ENCODE measurements around the gene NUDT8. TPM values are rescaled to one million over a fixed set of nuclear protein-coding genes. Genes with fewer than 3 reads are reported as not detected.
A peak's percentile ranks its signal among the peaks of the same experiment; 100 is the strongest.

NUDT8 gene
- total and polyA plus RNA-seq, 4 donors = 4.1 to 9.5 (median 5.7) TPM

DNA sequence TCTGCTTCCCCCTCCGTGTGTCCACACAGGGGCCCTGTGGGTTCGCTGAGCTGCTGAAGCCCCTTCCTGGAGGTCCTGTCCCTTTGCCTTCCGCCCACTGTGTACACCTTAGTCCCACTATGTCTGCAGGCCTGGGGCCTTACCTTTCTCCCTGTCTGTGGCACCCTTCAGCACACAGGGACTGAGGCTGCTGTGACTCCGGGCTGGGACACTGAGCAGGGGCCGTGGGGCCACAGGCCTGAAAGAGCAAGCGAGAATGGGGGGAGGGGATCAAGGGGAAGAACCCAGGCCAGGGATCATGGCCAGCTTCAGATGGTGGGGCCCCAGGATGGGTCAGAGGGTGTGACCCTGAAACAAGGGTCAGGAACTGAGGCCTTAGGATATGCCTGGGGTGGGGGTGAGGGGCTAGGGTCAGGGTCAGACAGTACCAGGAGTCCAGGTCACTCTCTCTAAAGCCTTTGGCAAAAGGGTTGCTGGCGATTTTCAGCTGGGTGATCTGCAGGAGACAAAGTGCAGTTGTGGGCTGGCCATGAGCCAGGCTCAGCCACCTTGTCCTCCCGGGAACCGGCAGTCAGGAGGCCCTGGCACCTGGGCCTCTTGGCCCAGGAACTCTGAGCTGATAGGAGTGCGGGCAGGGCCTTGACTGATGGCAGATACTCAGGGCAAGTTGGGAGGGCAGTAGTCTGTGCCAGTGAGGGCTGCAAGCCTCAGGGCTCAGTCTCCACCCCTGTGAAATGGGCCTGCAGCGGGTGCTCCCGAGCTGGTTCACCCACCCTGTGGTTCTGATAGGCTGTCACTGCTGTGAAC, 2.6 kb upstream of the NUDT8 start:
- DNase-seq = peak in 1 of 2 donors; percentile 74
- WGBS, 2 donors = 88% methylated on average over 12 of the region's 12 CpGs

GRCh38 chr11:67631853-67632174, 2.1 kb upstream of the NUDT8 start:
- 96 to 100% methylated on average over 1 to 2 of the region's 2 CpGs for WGBS, 2 donors

More for the DNA sequence above, 2.6 kb upstream of the NUDT8 start:
- intact Hi-C loops (cut with DNase I) = no loop called here
- Histone ChIP-seq H3K9me3 (ENCODE audit: control insufficient read depth, low read length) (no peaks in the 10 kb centered on the region), H3K27me3 (ENCODE audit: control insufficient read depth in 1 of 2, insufficient read depth in 2 of 2, low read length in 1 of 2) (no peaks in the 10 kb centered on the region), H3K36me3 (ENCODE audit: control insufficient read depth in 1 of 2, insufficient read depth in 2 of 2, low read length in 1 of 2) (no peaks in the 10 kb centered on the region), H3K27ac (ENCODE audit: low read depth in 1 of 2, low read length in 2 of 2) (no peak overlapping the region), H3K4me3 (ENCODE audit: low read length in 2 of 2) (no peak overlapping the region), H3K4me1 (ENCODE audit: control insufficient read depth in 1 of 2, insufficient read depth in 2 of 2, low read length in 2 of 2) (no peaks in the 10 kb centered on the region)
- no peak for ATAC-seq (ENCODE audit: low FRiP score)

DNA sequence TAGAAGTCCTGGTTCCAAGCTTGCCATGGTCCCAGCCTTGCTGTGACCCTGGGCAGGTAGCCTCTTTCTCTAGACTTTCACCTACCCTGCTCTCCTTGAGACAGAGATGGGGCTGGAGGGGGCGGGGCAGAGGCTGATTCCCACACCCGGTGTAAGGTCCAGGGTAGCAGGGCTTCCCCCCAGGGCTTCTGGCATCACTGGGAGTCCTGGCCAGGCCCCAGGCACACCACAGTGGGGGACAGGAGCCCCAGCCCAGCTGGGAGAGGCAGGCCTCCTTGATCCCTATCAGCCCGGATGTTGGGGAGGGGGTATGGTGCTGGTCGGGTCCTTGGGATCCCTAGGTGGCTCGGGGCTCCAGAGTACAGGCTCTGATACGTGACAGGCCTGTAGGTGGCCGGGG, 1.7 kb upstream of the NUDT8 start:
- DNase-seq = peak; percentile 50 to 69
- Histone ChIP-seq H3K4me1 (ENCODE audit: control insufficient read depth in 1 of 2, insufficient read depth in 2 of 2, low read length in 2 of 2) (no peaks in the 10 kb centered on the region), H3K36me3 (ENCODE audit: control insufficient read depth in 1 of 2, insufficient read depth in 2 of 2, low read length in 1 of 2) (no peaks in the 10 kb centered on the region), H3K4me3 (ENCODE audit: low read length in 2 of 2) (no peak overlapping the region), H3K27me3 (ENCODE audit: control insufficient read depth in 1 of 2, insufficient read depth in 2 of 2, low read length in 1 of 2) (no peaks in the 10 kb centered on the region), H3K9me3 (ENCODE audit: control insufficient read depth, low read length) (no peaks in the 10 kb centered on the region), H3K27ac (ENCODE audit: low read depth in 1 of 2, low read length in 2 of 2) (no peak overlapping the region)
- no peak for ATAC-seq (ENCODE audit: low FRiP score)
- WGBS, 2 donors = 80 to 82% methylated on average over 7 of the region's 7 CpGs
- intact Hi-C loops (cut with DNase I) = loop anchor here in 1 of 2 donors (2.0 kb wide), 1 partner anchor 27 kb away; no protein-coding TSS in a partner anchor

More at GRCh38 chr11:67631853-67632174, 2.1 kb upstream of the NUDT8 start:
- intact Hi-C loops (cut with DNase I) = loop anchor here in 1 of 2 donors (2.0 kb wide), 1 partner anchor 27 kb away; no protein-coding TSS in a partner anchor
- Histone ChIP-seq H3K4me3 (ENCODE audit: low read length in 2 of 2) (no peak overlapping the region), H3K36me3 (ENCODE audit: control insufficient read depth in 1 of 2, insufficient read depth in 2 of 2, low read length in 1 of 2) (no peaks in the 10 kb centered on the region), H3K4me1 (ENCODE audit: control insufficient read depth in 1 of 2, insufficient read depth in 2 of 2, low read length in 2 of 2) (no peaks in the 10 kb centered on the region), H3K27me3 (ENCODE audit: control insufficient read depth in 1 of 2, insufficient read depth in 2 of 2, low read length in 1 of 2) (no peaks in the 10 kb centered on the region), H3K9me3 (ENCODE audit: control insufficient read depth, low read length) (no peaks in the 10 kb centered on the region), H3K27ac (ENCODE audit: low read depth in 1 of 2, low read length in 2 of 2) (no peak overlapping the region)
- ATAC-seq (ENCODE audit: low FRiP score) (no peak), DNase-seq (no peak)

- 58 to 61% methylated on average over 16 of the region's 16 CpGs for WGBS, 2 donors
- Histone ChIP-seq H3K4me1 (ENCODE audit: control insufficient read depth in 1 of 2, insufficient read depth in 2 of 2, low read length in 2 of 2) (no peaks in the 10 kb centered on the region), H3K27me3 (ENCODE audit: control insufficient read depth in 1 of 2, insufficient read depth in 2 of 2, low read length in 1 of 2) (no peaks in the 10 kb centered on the region), H3K27ac (ENCODE audit: low read depth in 1 of 2, low read length in 2 of 2) (peak overlapping the region in 1 of 2 donors; percentile 35), H3K9me3 (ENCODE audit: control insufficient read depth, low read length) (no peaks in the 10 kb centered on the region), H3K4me3 (ENCODE audit: low read length in 2 of 2) (peak overlapping the region in 1 of 2 donors; percentile 29), H3K36me3 (ENCODE audit: control insufficient read depth in 1 of 2, insufficient read depth in 2 of 2, low read length in 1 of 2) (no peaks in the 10 kb centered on the region)
- DNase-seq (peak in 1 of 2 donors; percentile 77), ATAC-seq (ENCODE audit: low FRiP score) (no peak)
- intact Hi-C loops (cut with DNase I) = loop anchor here in 1 of 2 donors (2.0 kb wide), 1 partner anchor 28 kb away; no protein-coding TSS in a partner anchor
These were observed 1.2 kb upstream of the NUDT8 start for GRCh38 chr11:67630943-67631331.

DNA sequence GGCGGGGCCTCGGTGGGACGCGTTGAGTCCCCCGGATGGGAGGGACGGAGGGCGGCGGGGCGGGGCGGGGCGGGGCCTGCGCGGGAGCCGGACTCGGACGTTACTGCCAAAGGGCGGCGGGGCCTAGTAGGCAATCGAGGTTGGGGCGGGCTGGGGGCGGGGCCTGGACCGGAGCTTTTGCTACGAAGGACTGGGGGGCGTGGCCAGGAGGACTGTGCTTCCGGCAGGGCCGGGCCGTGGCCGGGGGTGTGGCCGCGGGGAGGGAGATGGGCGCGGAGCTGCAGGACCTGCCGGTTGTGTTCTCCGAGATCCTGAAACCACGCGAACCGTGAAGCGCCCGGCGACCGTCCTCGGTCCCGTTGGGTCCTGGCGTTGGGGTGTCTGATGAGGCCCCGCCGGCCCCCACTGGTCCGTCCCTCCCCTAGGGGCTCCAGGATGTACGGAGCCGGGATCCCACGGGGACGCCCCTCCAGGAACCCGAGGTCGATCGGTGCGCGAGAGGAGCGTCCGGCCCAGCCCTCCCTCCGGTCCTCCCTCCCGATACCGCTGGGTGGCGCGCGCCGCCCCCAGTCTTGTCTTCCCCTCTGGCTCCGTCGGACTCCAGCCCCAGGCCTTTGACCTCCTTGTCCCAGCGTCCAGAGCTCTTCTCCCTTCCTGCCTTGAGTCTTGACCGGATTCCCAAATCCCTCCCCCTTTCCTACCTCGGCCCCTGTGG, 648 bp upstream of the NUDT8 start:
- no peaks in the 10 kb centered on the region for H3K36me3 ChIP-seq (ENCODE audit: control insufficient read depth in 1 of 2, insufficient read depth in 2 of 2, low read length in 1 of 2)
- 0 to 1% methylated on average over 53 to 70 of the region's 70 CpGs for WGBS, 2 donors
- no peaks in the 10 kb centered on the region for H3K9me3 ChIP-seq (ENCODE audit: control insufficient read depth, low read length)
- no peaks in the 10 kb centered on the region for H3K27me3 ChIP-seq (ENCODE audit: control insufficient read depth in 1 of 2, insufficient read depth in 2 of 2, low read length in 1 of 2)
- H3K4me3 ChIP-seq (ENCODE audit: low read length in 2 of 2) = peak overlapping the region; percentile 29 to 51
- no peaks in the 10 kb centered on the region for H3K4me1 ChIP-seq (ENCODE audit: control insufficient read depth in 1 of 2, insufficient read depth in 2 of 2, low read length in 2 of 2)
- peak; percentile 95 for ATAC-seq (ENCODE audit: low FRiP score)
- H3K27ac ChIP-seq (ENCODE audit: low read depth in 1 of 2, low read length in 2 of 2) = peak overlapping the region in 1 of 2 donors; percentile 35
- intact Hi-C loops (cut with DNase I) = loop anchor here in 1 of 2 donors (2.0 kb wide), 1 partner anchor 28 kb away; no protein-coding TSS in a partner anchor
- peak; percentile 99 to 100 for DNase-seq

DNA sequence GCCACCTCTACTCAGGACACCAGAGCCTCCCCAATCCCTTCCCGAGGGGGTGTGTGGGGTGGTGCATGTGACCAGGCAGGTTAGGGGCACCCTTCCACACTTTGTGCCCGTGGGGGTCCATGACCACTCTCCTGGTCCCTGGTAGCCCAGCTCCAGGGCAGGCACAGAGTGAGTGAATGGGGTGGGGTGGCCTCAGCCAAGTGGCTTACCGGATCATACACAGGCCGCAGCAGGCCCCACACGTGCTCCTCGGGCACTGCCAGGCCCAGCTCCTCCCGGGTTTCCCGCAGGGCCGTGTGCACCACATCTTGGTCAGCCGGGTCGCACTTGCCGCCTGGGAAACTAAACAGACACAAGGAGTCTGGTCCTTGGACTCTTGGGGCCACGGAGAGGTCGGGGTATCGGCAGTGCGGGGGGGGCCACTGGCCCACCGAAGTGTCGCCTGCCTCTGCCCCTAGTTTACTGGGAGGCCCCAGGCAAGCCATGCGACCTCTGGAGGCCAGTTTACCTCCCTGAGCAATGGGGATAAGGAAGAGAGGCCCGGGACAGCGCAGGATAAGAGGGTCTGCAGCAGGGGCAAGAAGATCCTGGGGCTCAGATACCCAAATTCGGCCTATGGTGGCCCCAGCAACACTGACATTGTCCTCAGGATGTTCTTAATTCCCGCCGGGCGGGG, 889 bp downstream of the NUDT8 start:
- H3K27ac ChIP-seq (ENCODE audit: low read depth in 1 of 2, low read length in 2 of 2) = no peak overlapping the region
- no peak overlapping the region for H3K4me3 ChIP-seq (ENCODE audit: low read length in 2 of 2)
- intact Hi-C loops (cut with DNase I) = loop anchor here in 1 of 2 donors (1.0 kb wide), 1 partner anchor 29 kb away; no protein-coding TSS in a partner anchor
- ATAC-seq (ENCODE audit: low FRiP score) (no peak), DNase-seq (peak in 1 of 2 donors; percentile 74)
- H3K9me3 ChIP-seq (ENCODE audit: control insufficient read depth, low read length) = no peaks in the 10 kb centered on the region
- no peaks in the 10 kb centered on the region for H3K4me1 ChIP-seq (ENCODE audit: control insufficient read depth in 1 of 2, insufficient read depth in 2 of 2, low read length in 2 of 2)
- 44 to 51% methylated on average over 22 to 25 of the region's 25 CpGs for WGBS, 2 donors
- H3K36me3 ChIP-seq (ENCODE audit: control insufficient read depth in 1 of 2, insufficient read depth in 2 of 2, low read length in 1 of 2) = no peaks in the 10 kb centered on the region
- no peaks in the 10 kb centered on the region for H3K27me3 ChIP-seq (ENCODE audit: control insufficient read depth in 1 of 2, insufficient read depth in 2 of 2, low read length in 1 of 2)

DNA sequence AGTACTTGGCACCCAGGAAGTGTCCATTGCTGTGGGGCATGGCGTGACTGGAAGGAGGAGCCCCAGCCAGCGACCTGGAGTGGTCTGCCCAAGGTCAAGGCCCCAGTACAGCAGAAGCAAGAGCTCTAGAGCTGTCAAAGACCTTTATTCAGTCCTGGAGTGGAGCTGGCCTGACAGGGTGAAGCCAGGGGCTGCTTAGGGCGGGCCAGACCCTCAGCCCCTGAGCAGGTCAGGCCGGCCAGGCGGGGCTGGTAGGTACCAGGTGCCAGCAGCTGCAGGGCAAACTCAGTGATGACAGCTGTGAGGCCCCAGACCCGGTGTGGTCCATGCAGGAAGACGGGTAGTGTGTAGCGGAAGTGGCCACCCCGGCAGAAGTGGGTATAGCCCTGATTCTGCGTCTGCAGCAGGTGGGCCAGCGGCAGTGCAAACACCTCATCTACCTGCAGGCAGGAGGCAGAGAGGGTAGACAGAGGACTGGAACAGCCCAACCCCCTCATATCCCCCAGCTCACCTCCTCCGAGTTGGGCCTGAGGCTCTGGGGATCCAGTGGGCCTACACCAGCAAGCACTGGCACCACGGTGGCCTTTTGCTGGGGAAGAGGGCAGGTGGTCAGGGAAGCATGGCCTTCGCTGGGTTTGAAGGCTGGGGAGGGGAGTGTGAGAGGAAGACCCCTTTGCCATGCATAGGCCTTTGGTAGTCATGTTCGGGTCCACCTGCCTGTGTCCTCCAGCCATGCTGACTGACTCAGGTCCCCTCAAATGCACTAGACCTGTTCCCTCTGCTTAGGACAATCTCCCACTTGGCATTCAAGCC, 1.7 kb downstream of the NUDT8 start:
- Histone ChIP-seq H3K4me1 (ENCODE audit: control insufficient read depth in 1 of 2, insufficient read depth in 2 of 2, low read length in 2 of 2) (no peaks in the 10 kb centered on the region), H3K27me3 (ENCODE audit: control insufficient read depth in 1 of 2, insufficient read depth in 2 of 2, low read length in 1 of 2) (no peaks in the 10 kb centered on the region), H3K27ac (ENCODE audit: low read depth in 1 of 2, low read length in 2 of 2) (no peak overlapping the region), H3K9me3 (ENCODE audit: control insufficient read depth, low read length) (no peaks in the 10 kb centered on the region), H3K4me3 (ENCODE audit: low read length in 2 of 2) (no peak overlapping the region), H3K36me3 (ENCODE audit: control insufficient read depth in 1 of 2, insufficient read depth in 2 of 2, low read length in 1 of 2) (no peaks in the 10 kb centered on the region)
- ATAC-seq (ENCODE audit: low FRiP score) = no peak
- WGBS, 2 donors = 91 to 92% methylated on average over 15 of the region's 15 CpGs
- peak in 1 of 2 donors; percentile 70 for DNase-seq
- intact Hi-C loops (cut with DNase I) = no loop called here

DNA sequence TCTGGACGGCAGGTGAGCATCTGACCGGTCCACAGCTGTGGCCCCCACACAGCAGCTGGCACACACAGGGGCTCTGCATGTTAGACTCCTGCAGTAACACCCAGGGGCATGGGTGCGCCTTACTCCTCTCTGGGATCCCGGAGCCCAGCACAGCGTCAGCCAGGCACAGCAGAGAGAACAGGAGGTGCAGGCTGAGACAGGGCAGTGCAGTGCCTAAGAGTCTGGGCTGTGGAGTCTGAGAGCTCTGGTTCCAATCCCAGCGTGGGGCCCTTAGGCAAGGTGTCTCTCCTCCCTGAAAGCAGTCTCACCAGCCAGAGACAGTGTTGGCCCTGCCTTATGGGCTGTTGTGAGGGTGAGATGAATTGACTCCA, 2.3 kb downstream of the NUDT8 start:
- DNase-seq = peak in 1 of 2 donors; percentile 65
- no peak overlapping the region for H3K4me3 ChIP-seq (ENCODE audit: low read length in 2 of 2)
- no peaks in the 10 kb centered on the region for H3K36me3 ChIP-seq (ENCODE audit: control insufficient read depth in 1 of 2, insufficient read depth in 2 of 2, low read length in 1 of 2)
- H3K9me3 ChIP-seq (ENCODE audit: control insufficient read depth, low read length) = no peaks in the 10 kb centered on the region
- intact Hi-C loops (cut with DNase I) = no loop called here
- no peaks in the 10 kb centered on the region for H3K27me3 ChIP-seq (ENCODE audit: control insufficient read depth in 1 of 2, insufficient read depth in 2 of 2, low read length in 1 of 2)
- WGBS, 2 donors = 89 to 91% methylated on average over 6 of the region's 6 CpGs
- H3K4me1 ChIP-seq (ENCODE audit: control insufficient read depth in 1 of 2, insufficient read depth in 2 of 2, low read length in 2 of 2) = no peaks in the 10 kb centered on the region
- no peak for ATAC-seq (ENCODE audit: low FRiP score)
- no peak overlapping the region for H3K27ac ChIP-seq (ENCODE audit: low read depth in 1 of 2, low read length in 2 of 2)
